Common myeloid progenitor, CD34-positive (primary cell): Measurements from ENCODE around the gene TGM2.
A peak's percentile ranks its signal among the peaks of the same experiment; 100 is the strongest.

Experiments used
- CTCF ChIA-PET: fragments of 350-600 bp; sonication (Branson Sonifier 250); formaldehyde crosslinking; loops from one replicate; lab custom pipeline; 2021; ENCODE audit warnings: antibody characterized with exemption; lab: Charles Lee
- POLR2A ChIA-PET: fragments of 350-600 bp; sonication (Branson Sonifier 250); formaldehyde crosslinking; loops from one replicate; lab custom pipeline; 2021; ENCODE audit warnings: antibody characterized with exemption; lab: Charles Lee
- DNase-seq, 3 donors: peaks; one replicate each; pipeline versions ENCODE4 v3.0.0 to v3.0.0-alpha.2; 2013
- H3K27ac ChIP-seq, 2 experiments: 1 replicate in 1 of 2; 2 replicates in 1 of 2; pipeline ENCODE4 v1.7.0; 2013; ENCODE audit warnings: inconsistent platforms in 2 of 2, low read length in 2 of 2, mild to moderate bottlenecking in 2 of 2, low read depth in 1 of 2, moderate library complexity in 1 of 2; ENCODE audit not compliant: severe bottlenecking in 2 of 2, insufficient read depth in 1 of 2, poor library complexity in 1 of 2
- H3K27me3 ChIP-seq, 5 experiments: replicated peaks in 2 of 5; 1 replicate in 3 of 5; 2 replicates in 2 of 5; pipeline versions ENCODE4 v1.6.1 to v1.7.0; 2013; ENCODE audit warnings: low read length in 4 of 5, mild to moderate bottlenecking in 2 of 5, moderate library complexity in 2 of 5, inconsistent platforms in 1 of 5; ENCODE audit not compliant: insufficient read depth in 5 of 5, control insufficient read depth in 4 of 5
- H3K36me3 ChIP-seq, 4 experiments: 1 replicate in 2 of 4; 2 replicates in 2 of 4; pipeline versions ENCODE4 v1.6.1 to v1.7.0; 2013; ENCODE audit warnings: low read length in 3 of 4, control low read depth in 1 of 4, mild to moderate bottlenecking in 1 of 4; ENCODE audit not compliant: control insufficient read depth in 4 of 4, insufficient read depth in 4 of 4
- H3K4me1 ChIP-seq, 4 experiments: 1 replicate in 3 of 4; 2 replicates in 1 of 4; pipeline versions ENCODE4 v1.6.1 to v1.7.1; 2013; ENCODE audit warnings: low read length in 3 of 4, mild to moderate bottlenecking in 3 of 4, control low read depth in 1 of 4, inconsistent platforms in 1 of 4, moderate library complexity in 1 of 4; ENCODE audit not compliant: control insufficient read depth in 4 of 4, insufficient read depth in 4 of 4; ENCODE audit errors: control extremely low read depth in 1 of 4
- H3K4me3 ChIP-seq, 7 experiments: 1 replicate in 4 of 7; 2 replicates in 3 of 7; pipeline versions ENCODE4 v1.5.1 to v1.7.0; 2013; ENCODE audit warnings: mild to moderate bottlenecking in 7 of 7, low read length in 6 of 7, moderate library complexity in 6 of 7, inconsistent platforms in 2 of 7, low read depth in 2 of 7, control low read depth in 1 of 7; ENCODE audit not compliant: insufficient read depth in 4 of 7, control insufficient read depth in 1 of 7; ENCODE audit errors: extremely low read depth in 1 of 7
- H3K9me3 ChIP-seq, 5 experiments: 1 replicate in 4 of 5; 2 replicates in 1 of 5; pipeline versions ENCODE4 v1.6.1 to v1.7.1; 2013; ENCODE audit warnings: low read length in 4 of 5, mild to moderate bottlenecking in 2 of 5, inconsistent platforms in 1 of 5, low read depth in 1 of 5, moderate library complexity in 1 of 5; ENCODE audit not compliant: control insufficient read depth in 4 of 5, insufficient read depth in 2 of 5; ENCODE audit errors: control extremely low read depth in 1 of 5
- WGBS: methylation state at CpG from one replicate; pipeline ENCODE4 v1.1.5; 2013; ENCODE audit not compliant: insufficient coverage; 5-methylcytosine and 5-hydroxymethylcytosine counted together

TGM2 gene

GRCh38 chr20:38170826-38171674, 6.0 kb upstream of the TGM2 start:
- Histone ChIP-seq H3K4me3 (no peak overlapping the region), H3K27me3 (peaks cover 0 to 9% (median 0%) of the 10 kb centered on the region in 5 experiments), H3K27ac (no peak overlapping the region), H3K4me1 (peaks cover 0 to 20% (median 2%) of the 10 kb centered on the region in 4 experiments), H3K9me3 (no peaks in the 10 kb centered on the region), H3K36me3 (no peaks in the 10 kb centered on the region)
- POLR2A ChIA-PET = no interaction called here
- 90% methylated on average over 4 of the region's 11 CpGs for WGBS
- DNase-seq = no peak
- CTCF ChIA-PET = interaction anchor here (0.8 to 5.4 kb wide), 2 partner anchors 10 to 58 kb away, joined by 3 to 33 read pairs; no protein-coding TSS in a partner anchor

GRCh38 chr20:38170219-38170825, 5.3 kb upstream of the TGM2 start:
- H3K36me3 ChIP-seq = no peaks in the 10 kb centered on the region
- 67% methylated on average over 3 of the region's 8 CpGs for WGBS
- DNase-seq = no peak
- H3K27me3 ChIP-seq = peaks cover 0 to 15% (median 0%) of the 10 kb centered on the region in 5 experiments
- POLR2A ChIA-PET = no interaction called here
- no peaks in the 10 kb centered on the region for H3K9me3 ChIP-seq
- peaks cover 0 to 23% (median 3%) of the 10 kb centered on the region in 4 experiments for H3K4me1 ChIP-seq
- H3K27ac ChIP-seq = no peak overlapping the region
- CTCF ChIA-PET = interaction anchor here (5.4 kb wide), 1 partner anchor 57 kb away, joined by 33 read pairs; no protein-coding TSS in a partner anchor
- no peak overlapping the region for H3K4me3 ChIP-seq

GRCh38 chr20:38169636-38170193, 4.6 kb upstream of the TGM2 start:
- peaks cover 0 to 16% (median 1%) of the 10 kb centered on the region in 5 experiments for H3K27me3 ChIP-seq
- ChIA-PET CTCF (interaction anchor here (0.5 to 5.4 kb wide), 2 partner anchors 57 to 75 kb away, joined by 3 to 33 read pairs; no protein-coding TSS in a partner anchor), POLR2A (no interaction called here)
- 93% methylated on average over 5 of the region's 6 CpGs for WGBS
- no peak overlapping the region for H3K4me3 ChIP-seq
- no peaks in the 10 kb centered on the region for H3K36me3 ChIP-seq
- H3K4me1 ChIP-seq = peaks cover 0 to 27% (median 8%) of the 10 kb centered on the region in 4 experiments
- no peak for DNase-seq
- no peak overlapping the region for H3K27ac ChIP-seq
- no peaks in the 10 kb centered on the region for H3K9me3 ChIP-seq

- peak in 2 of 3 donors; percentile 18 to 26 for DNase-seq
- Histone ChIP-seq H3K9me3 (no peaks in the 10 kb centered on the region), H3K4me1 (peaks cover 0 to 27% (median 8%) of the 10 kb centered on the region in 4 experiments), H3K36me3 (no peaks in the 10 kb centered on the region), H3K27me3 (peaks cover 0 to 21% (median 2%) of the 10 kb centered on the region in 5 experiments), H3K27ac (no peak overlapping the region), H3K4me3 (no peak overlapping the region)
- 58% methylated on average over 5 of the region's 8 CpGs for WGBS
- CTCF ChIA-PET = interaction anchor here (0.5 to 5.4 kb wide), 2 partner anchors 56 to 75 kb away, joined by 3 to 33 read pairs; no protein-coding TSS in a partner anchor
- POLR2A ChIA-PET = no interaction called here
Observed at GRCh38 chr20:38168791-38169589, 3.9 kb upstream of the TGM2 start.

- Histone ChIP-seq H3K4me3 (no peak overlapping the region), H3K27me3 (peaks cover 0 to 23% (median 2%) of the 10 kb centered on the region in 5 experiments), H3K36me3 (no peaks in the 10 kb centered on the region), H3K9me3 (no peaks in the 10 kb centered on the region), H3K4me1 (peaks cover 0 to 27% (median 8%) of the 10 kb centered on the region in 4 experiments), H3K27ac (no peak overlapping the region)
- CTCF ChIA-PET = interaction anchor here (1.1 to 5.4 kb wide), 2 partner anchors 55 to 126 kb away, joined by 5 to 33 read pairs; no protein-coding TSS in a partner anchor
- WGBS = 65% methylated on average over 6 of the region's 7 CpGs
- peak in 1 of 3 donors; percentile 17 for DNase-seq
- POLR2A ChIA-PET = no interaction called here
Observed at GRCh38 chr20:38167851-38168760, 3.0 kb upstream of the TGM2 start.
